ENCODE results near the gene TICAM2.

DNA sequence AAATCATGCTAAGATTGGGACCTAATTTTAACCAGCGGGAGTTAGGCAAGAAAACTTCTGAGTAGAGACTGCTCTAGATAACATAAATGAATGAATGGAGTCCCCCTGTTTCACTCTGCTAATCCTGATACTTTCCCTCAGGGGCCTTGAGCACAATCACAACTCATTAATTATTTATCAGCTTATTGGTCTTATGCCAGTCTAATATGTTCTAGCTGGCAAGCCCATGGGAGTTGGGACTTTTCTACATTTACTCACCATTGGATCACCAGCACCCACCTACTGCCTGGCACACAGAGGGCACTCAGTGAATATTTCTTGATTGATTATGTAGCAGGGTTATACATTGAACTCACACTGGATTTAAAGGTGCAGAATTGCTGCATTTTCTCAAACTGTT, 37.1 kb upstream of the TICAM2 start:
- TF ChIP-seq EP300 (IDR thresholded peaks at IDR 0.05), result no peak
- TF ChIP-seq POLR2AphosphoS5 (IDR thresholded peaks at IDR 0.05), result no peak
- TF ChIP-seq, protein P1, sequence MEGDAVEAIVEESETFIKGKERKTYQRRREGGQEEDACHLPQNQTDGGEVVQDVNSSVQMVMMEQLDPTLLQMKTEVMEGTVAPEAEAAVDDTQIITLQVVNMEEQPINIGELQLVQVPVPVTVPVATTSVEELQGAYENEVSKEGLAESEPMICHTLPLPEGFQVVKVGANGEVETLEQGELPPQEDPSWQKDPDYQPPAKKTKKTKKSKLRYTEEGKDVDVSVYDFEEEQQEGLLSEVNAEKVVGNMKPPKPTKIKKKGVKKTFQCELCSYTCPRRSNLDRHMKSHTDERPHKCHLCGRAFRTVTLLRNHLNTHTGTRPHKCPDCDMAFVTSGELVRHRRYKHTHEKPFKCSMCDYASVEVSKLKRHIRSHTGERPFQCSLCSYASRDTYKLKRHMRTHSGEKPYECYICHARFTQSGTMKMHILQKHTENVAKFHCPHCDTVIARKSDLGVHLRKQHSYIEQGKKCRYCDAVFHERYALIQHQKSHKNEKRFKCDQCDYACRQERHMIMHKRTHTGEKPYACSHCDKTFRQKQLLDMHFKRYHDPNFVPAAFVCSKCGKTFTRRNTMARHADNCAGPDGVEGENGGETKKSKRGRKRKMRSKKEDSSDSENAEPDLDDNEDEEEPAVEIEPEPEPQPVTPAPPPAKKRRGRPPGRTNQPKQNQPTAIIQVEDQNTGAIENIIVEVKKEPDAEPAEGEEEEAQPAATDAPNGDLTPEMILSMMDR (IDR thresholded peaks at IDR 0.05), result no peak

Data from stomach (tissue), 4 donors.